NCI-H2171 treated with DMSO at 0.1 percent for 48 hours (cell line): ENCODE results near the gene SNX9.
"Not testable (repeated sequence)": the region's sequence is repeated elsewhere in the genome, so short reads cannot be mapped to it uniquely, and the experiment has no call there.

Source experiments
- DNase-seq: peaks from one replicate; lab custom pipeline; 2025; lab: John Stamatoyannopoulos, UW

SNX9 gene

DNA sequence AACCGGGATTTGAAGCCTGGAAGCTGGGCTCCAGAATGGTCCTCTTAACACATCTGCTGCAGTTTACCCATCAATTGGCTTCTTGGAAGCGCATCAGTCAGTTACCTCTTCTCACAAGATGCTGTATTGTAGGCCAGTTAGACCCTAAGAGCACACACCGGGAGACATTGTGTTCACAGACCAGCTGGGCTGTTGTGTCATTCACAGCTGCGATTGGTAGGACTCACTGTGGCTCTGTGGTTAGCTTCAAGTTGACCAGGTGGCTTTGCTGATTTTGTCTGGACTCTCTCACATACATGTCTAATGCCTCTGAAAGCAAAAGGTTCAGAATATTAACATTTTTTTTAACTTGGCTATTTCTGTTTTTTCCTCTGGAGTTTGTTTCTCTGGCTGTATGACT lies 64.8 kb downstream of the SNX9 start:
- DNase-seq: no peak

- DNase-seq: no peak
Measured at GRCh38 chr6:157891544-157892362, 68.7 kb downstream of the SNX9 start.

DNA sequence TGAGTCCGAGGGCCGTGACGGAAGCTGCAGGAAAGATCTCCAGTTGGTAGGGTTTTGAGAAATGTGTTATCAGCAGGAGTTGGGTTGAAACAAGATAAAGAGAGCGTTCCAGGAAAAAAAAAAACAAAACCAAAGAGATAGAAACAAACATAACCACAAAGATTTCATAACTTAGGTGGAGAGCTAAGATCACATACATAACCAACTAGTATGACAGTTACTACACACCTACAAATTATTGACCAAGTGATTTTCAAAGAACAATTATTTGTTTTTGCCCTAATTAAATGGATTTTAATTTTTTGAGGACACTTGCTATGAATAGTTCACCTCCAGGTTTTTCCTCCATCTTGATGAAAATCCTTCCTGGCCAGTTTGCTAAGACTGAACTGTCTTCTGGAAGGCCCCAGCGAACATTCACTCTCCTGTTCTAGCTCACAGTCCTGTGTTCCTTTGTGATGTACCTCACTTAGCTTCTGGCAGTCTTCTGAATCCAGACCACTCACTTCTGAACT lies 69.4 kb downstream of the SNX9 start:
- DNase-seq: no peak

- peak; percentile 29 for DNase-seq
Measured at GRCh38 chr6:157893238-157893637, 70.2 kb downstream of the SNX9 start.

GRCh38 chr6:157895585-157895984 lies 72.5 kb downstream of the SNX9 start:
- no peak for DNase-seq

DNA sequence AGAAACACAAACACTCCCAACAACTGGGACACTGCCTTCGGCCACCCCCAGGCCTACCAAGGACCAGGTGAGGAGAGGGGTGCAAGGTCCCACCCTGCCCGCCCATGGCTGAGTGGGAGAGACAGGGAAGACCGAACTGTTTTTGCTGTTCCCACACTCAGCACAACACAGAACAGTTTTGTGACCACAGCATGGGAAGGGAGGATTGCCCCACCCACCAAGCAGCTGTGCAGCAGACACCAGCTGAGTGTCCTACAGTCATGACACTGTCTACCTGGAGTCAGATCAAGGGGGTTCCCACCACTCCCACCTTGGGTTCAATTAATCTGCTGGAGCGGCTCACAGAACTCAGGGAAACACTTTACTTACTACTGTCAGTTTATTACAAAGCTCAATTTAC lies 73.9 kb downstream of the SNX9 start:
- no peak for DNase-seq

DNA sequence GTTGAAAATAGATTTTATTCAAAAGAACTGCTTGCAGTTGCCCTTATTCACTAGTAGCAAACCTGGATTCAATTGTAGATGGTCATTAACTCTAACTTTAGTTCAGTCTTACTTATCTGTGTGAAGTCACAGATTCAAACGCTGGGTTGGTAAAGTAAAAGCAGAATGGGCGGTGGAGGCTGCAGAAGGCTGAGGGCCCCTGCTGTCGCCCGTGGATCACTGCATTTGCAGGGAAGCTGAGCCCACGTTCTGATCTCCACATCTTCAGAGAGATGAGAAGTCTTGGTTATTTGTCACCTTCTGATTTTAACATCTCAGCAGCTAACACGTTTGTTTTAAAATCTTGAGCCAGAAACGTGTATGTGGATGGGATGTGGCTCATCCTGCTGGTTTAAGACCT lies 75.1 kb downstream of the SNX9 start:
- no peak for DNase-seq

DNA sequence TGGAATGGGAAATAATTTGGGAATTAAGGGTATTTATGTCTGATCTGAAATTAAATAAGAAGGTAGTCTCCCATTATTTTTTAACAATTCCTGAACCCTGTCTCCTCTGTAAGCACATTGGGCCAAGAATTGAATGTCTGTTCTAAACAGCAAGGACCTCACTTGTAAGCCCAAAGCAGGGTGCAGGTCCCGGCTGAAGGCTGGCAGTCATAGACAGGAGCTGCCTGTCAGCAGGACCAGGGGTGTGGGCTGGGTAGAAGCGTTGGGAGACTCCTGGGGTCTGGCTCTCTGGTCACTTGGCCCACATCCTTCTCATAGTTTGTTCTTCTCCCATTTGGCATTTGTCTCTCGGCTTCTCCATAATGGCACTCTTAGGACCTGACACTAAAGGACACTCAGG lies 75.6 kb downstream of the SNX9 start:
- DNase-seq: no peak

DNA sequence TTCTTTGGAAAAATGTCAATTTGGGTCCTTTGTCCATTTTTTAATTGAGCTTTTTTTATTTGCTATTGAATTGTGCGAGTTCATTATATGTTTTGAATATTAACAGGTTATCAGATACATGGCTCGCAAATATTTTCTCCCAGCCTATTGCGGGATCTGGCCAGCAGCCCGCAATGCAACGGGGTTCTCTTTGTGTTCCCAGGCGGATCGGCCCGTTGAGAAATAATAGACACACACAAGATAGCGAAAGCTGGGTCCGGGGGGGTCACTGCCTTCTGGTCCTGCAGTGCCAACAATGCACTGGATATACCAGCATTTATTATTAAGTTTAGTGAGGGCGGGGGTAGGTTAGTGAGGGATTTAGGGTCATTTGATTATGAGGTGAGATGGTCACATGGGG lies 77.2 kb downstream of the SNX9 start:
- not testable (repeated sequence) for DNase-seq

- not testable (repeated sequence) for DNase-seq
Measured at GRCh38 chr6:157900751-157901150, 77.7 kb downstream of the SNX9 start.

DNA sequence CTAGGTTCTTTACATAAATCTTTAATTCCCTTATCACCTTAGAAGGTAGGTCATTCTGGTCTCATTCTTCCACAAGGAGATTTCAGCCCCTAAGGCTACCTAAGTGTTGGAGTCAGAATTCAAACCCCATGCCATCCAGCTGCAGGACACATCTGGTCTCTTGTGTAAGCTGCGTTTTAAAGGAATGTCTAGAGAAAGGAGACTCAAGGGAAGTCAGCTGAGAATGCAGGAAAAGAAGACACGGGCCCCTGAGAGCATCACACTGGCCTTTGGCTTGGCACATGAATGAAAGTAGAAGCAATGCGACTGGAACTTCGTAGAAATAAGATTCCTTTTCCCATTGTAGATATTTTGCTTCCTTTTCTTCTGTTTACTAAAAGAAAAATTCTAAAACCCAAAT lies 82.0 kb downstream of the SNX9 start:
- no peak for DNase-seq

DNA sequence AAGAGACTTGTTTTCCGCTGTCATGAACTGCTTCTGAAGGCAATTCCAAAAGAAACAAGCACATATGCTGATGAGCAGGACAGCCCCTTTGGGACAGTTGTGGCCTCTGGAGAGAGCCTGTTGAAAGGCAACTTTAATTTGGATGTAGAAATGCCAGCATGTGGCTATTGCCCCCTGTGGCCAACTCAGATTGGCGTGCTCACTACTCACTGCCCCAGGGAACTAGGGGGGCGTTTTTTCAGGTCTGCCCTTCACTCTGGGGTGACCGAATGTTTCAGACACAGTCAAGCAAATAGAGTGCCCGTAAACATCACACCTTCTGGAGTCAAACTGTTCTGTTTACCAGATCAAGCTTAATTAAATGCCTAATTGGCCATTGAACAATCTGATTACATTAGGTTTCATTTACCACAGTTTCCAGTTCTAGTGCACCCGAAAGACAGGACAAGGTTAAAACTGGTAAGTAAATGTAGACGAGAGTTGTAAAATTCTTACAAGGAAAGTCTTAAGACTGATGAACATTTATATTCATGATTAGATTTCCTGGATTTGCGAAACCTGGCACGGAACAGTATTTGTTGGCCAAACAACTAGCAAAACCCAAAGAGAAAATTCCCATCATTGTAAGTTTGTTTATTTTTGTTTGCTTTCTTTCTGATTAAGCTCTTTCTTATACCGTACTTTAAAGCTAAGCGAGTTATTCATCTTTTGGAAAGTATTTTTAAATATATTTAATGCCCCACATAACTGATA lies 82.7 kb downstream of the SNX9 start:
- peak; percentile 19 for DNase-seq

DNA sequence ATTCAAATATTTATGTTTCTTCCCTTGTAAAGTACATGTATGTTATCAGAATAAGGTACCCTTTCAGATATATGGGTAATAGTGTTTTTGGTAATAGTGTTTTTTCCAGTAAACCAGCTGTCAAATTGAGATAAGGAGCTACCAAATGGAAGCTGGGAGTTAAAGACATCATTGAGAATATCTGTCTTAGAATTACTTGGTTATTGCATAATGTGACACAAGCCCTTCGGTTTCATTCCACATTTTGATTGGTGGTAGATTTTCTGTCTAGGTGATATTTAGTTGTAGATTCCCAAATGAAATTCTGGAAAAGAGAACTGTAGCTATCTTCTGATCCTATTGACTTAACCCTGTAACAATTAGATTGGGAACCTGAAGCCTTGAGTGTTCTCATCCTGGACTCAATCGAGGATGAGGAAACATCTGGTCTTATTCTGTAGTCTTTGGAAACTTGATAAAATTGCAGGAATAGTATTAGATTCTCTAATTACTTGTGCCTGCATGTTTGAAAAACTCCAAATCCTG lies 83.6 kb downstream of the SNX9 start:
- DNase-seq: peak; percentile 33

DNA sequence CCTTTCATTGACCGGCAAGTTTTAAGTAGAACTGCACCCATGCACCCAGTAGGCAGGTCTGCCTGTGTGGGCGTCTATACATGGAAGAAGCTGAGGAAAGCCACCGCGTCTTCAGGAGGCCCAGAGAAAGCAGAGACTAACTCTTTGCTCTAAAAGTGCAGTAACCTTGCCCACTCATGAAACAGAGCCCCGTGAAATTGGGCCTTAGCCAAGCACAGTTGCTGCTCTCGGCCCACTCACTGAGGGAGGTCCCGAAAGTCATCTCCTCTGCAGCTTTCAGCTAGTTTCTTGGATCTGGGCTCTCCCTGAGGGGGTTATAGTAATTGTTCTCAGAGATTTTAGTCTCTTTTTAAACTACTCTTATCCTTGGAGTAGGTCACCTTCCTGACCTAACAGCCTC lies 84.6 kb downstream of the SNX9 start:
- DNase-seq: no peak

DNA sequence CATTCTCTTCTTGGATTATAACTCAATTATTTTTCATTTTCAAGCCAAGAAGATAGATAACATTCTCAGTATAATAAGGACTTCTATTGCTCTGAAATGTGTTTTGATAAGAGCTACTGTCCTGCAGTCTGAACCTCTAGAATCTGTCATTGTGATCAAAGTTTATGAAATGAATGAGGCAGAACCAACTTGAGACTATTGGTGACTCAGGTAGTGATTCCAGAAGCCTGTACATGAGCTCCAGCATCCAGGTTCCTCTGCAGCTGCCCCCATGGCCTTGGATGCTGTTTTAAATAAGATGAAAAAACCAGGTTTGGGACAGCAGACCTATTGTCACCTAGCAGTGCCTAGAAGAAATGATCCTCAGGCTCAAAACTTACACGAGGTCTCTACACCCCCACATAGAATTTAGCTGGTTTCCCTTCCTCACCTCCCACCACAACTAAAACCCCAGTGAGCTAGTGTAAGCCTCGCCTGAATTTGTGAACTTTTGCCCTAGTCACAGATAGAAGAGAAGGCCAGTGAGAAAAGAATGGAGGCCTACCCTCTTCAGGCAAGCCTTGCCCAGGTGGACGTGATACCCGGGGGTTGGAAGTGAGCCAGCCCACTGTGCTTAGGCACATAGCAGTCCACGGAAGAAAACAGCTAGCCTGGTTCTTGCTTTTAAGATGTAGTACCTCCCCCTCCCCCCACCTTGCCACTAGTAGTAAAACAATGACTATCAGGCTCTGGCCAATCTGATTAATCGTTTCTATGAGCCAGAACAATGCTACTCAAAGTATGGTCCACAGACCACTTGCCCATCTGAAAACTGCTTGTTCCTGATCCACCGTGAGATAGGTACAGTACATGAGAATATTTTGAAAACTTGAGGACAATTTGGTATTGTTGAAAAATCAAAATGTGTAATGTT lies 85.6 kb downstream of the SNX9 start:
- DNase-seq: no peak

DNA sequence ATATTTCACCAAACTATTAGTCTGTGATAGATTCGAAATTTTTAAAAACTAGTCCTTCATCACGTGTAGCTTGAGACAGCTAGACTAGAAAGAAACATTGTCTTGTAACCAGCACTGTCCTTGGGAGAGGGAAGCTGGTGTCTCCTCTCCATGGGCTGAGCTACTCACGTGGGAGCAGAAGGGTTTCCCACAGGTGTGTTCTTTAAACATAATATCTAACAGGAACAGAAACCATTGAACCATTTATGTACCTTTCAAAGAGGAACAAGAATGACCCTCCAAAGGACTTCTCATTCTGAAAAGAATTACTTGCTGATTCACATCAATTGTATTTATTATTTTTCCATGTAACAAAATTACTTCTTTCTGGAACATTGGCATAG lies 86.2 kb downstream of the SNX9 start:
- no peak for DNase-seq

- peak; percentile 28 for DNase-seq
Measured at GRCh38 chr6:157911278-157911677, 88.2 kb downstream of the SNX9 start.

GRCh38 chr6:157911786-157912185 lies 88.7 kb downstream of the SNX9 start:
- DNase-seq: peak; percentile 37

DNA sequence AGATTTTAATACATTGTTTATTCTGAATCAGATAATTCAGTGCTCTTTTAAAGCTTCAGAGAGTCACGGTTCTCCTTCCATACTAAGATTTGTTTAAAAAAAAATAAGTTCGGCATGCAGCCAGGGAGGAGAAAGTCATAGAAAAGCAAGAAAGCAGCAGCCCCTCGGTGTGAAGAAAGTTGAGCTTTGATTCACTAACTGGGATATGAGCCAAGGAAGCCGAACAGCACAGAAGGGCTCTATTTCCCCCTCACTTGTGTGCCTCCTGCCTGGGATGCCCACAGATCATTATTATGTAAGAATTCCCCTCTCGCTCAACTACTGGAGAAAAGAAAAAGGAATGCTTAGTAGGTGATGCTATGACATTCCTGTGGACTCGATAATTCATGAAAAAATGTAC lies 89.3 kb downstream of the SNX9 start:
- peak; percentile 81 for DNase-seq

DNA sequence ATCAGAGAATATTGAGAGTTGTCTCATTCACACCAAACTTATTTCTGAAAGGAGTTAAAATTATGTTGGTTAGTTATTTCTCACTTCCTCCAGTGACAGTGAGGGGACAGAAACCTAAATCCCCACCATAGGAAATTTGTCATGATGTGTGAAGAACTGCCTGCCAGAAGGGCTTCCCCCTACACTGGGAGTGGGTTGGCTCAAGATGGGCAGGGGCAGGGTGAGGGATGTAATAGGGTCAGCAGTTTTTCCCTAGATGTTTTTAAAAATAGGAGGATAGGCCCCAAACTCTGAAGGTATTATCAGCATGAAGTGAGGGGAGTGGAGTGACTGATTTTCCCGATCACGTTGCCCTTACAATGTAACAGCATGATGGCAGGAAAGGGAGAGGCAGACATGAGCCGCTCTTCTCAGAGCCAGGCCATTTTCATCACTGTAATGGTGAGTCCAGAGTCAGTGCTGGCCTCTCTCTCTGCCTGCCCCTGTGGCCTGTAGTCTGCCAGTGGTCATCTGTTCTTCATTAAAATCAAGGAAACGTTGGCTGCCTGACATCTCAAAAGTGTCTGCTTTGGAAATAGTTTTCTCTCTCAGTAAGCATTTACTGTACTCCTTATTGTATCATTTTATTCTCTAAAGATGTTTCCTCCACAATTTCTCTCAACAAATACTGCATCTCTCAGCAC lies 98.8 kb downstream of the SNX9 start:
- DNase-seq: no peak

- no peak for DNase-seq
Measured at GRCh38 chr6:157925771-157926170, 102.7 kb downstream of the SNX9 start.
